Astrocyte (in vitro differentiated cells and primary cell): ENCODE data around the gene FZD7. TPM values are rescaled to one million over a fixed set of nuclear protein-coding genes. Genes with fewer than 3 reads are reported as not detected.

Experiments
- DNase-seq: peaks from one replicate; pipeline ENCODE4 v3.0.0-alpha.2; 2010; ENCODE audit warnings: low read depth
- FAIRE-seq: peaks from 2 replicates; lab custom pipeline; 2011; peaks lifted over from hg19 to GRCh38; lab: Jason Lieb, UNC
- H2AFZ ChIP-seq: 2 replicates; pipeline ENCODE4 v1.6.0; 2012; ENCODE audit warnings: low read depth, low read length, inconsistent platforms
- H3K27ac ChIP-seq: 2 replicates; pipeline ENCODE4 v1.5.1; 2011; ENCODE audit warnings: low read depth, low read length, inconsistent platforms
- H3K27me3 ChIP-seq: 2 replicates; pipeline ENCODE4 v1.6.0; 2011; ENCODE audit warnings: low read length, inconsistent platforms; ENCODE audit not compliant: insufficient read depth
- H3K36me3 ChIP-seq: 2 replicates; pipeline ENCODE4 v1.5.1; 2011; ENCODE audit warnings: low read length, inconsistent platforms; ENCODE audit not compliant: insufficient read depth
- H3K4me1 ChIP-seq: 2 replicates; pipeline ENCODE4 v1.5.1; 2011; ENCODE audit warnings: low read length, inconsistent platforms; ENCODE audit not compliant: insufficient read depth
- H3K4me2 ChIP-seq: 2 replicates; pipeline ENCODE4 v1.6.0; 2012; ENCODE audit warnings: low read length, inconsistent platforms
- H3K4me3 ChIP-seq: 2 replicates; pipeline ENCODE4 v1.5.1; 2011; ENCODE audit warnings: low read depth, mild to moderate bottlenecking, low read length, inconsistent platforms; ENCODE audit not compliant: insufficient read depth
- H3K79me2 ChIP-seq: 2 replicates; pipeline ENCODE4 v1.6.0; 2012; ENCODE audit warnings: mild to moderate bottlenecking, low read length, inconsistent platforms; ENCODE audit not compliant: insufficient read depth
- H3K9ac ChIP-seq: 2 replicates; pipeline ENCODE4 v1.6.0; 2012; ENCODE audit warnings: mild to moderate bottlenecking, low read length, inconsistent platforms
- H3K9me3 ChIP-seq: 2 replicates; pipeline ENCODE4 v1.5.1; 2012; ENCODE audit warnings: low read depth, mild to moderate bottlenecking, low read length, inconsistent platforms; ENCODE audit not compliant: insufficient read depth
- H4K20me1 ChIP-seq: 2 replicates; pipeline ENCODE4 v1.6.0; 2012; ENCODE audit warnings: low read length, inconsistent platforms; ENCODE audit not compliant: insufficient read depth
- H3K27ac Mint-ChIP-seq: one replicate; pipeline ENCODE4 v1.8.0; 2021; ENCODE audit warnings: mild to moderate bottlenecking, mixed read lengths; ENCODE audit not compliant: unreplicated experiment
- H3K27me3 Mint-ChIP-seq: one replicate; pipeline ENCODE4 v1.8.0; 2021; ENCODE audit warnings: low read depth, mixed read lengths; ENCODE audit not compliant: unreplicated experiment
- H3K36me3 Mint-ChIP-seq: one replicate; pipeline ENCODE4 v1.8.0; 2021; ENCODE audit warnings: low read depth, mixed read lengths; ENCODE audit not compliant: unreplicated experiment
- H3K4me1 Mint-ChIP-seq: one replicate; pipeline ENCODE4 v1.8.0; 2021; ENCODE audit warnings: low read depth, mixed read lengths; ENCODE audit not compliant: unreplicated experiment
- H3K4me3 Mint-ChIP-seq: one replicate; pipeline ENCODE4 v1.8.0; 2021; ENCODE audit warnings: mild to moderate bottlenecking, moderate library complexity, mixed read lengths; ENCODE audit not compliant: unreplicated experiment
- H3K9me3 Mint-ChIP-seq: one replicate; pipeline ENCODE4 v1.8.0; 2021; ENCODE audit warnings: mild to moderate bottlenecking, mixed read lengths; ENCODE audit not compliant: unreplicated experiment
- CTCF ChIP-seq: IDR thresholded peaks from 2 replicates; pipeline ENCODE4 v1.5.1; 2011; ENCODE audit warnings: low read depth, mild to moderate bottlenecking, inconsistent platforms, low read length, moderate library complexity; ENCODE audit not compliant: insufficient read depth
- EZH2 ChIP-seq: IDR thresholded peaks from 2 replicates; pipeline ENCODE4 v1.6.1; 2012; ENCODE audit warnings: mild to moderate bottlenecking, low read length, inconsistent platforms; ENCODE audit not compliant: insufficient read depth
- total RNA-seq: library from RNA; stranded (reverse); gene quantifications from 2 replicates; pipeline ENCODE4 v1.2.1, GENCODE V29; 2021

The FZD7 gene
- total RNA-seq, 1 donor from 2014 or later: 61.5 TPM

GRCh38 chr2:202040079-202040844 lies 6.6 kb downstream of the FZD7 start:
- Histone ChIP-seq H4K20me1 (peaks cover 37% of the 10 kb centered on the region), H3K27me3 (no peaks in the 10 kb centered on the region), H3K4me3 (no peak overlapping the region), H3K79me2 (peaks cover 46% of the 10 kb centered on the region), H2AFZ (no peak overlapping the region), H3K4me2 (peak overlapping the region; percentile 86), H3K9me3 (no peaks in the 10 kb centered on the region), H3K4me1 (peaks cover 35% of the 10 kb centered on the region), H3K36me3 (no peaks in the 10 kb centered on the region), H3K9ac (no peak overlapping the region), H3K27ac (no peak overlapping the region)
- TF ChIP-seq CTCF: no peak
- TF ChIP-seq EZH2: no peak
- no peaks in the 10 kb centered on the region for H3K36me3 Mint-ChIP-seq
- H3K27me3 Mint-ChIP-seq: no peaks in the 10 kb centered on the region
- peak overlapping the region; percentile 36 for H3K4me3 Mint-ChIP-seq
- DNase-seq (no peak), FAIRE-seq (no peak)
- no peak overlapping the region for H3K27ac Mint-ChIP-seq
- peaks cover 32% of the 10 kb centered on the region for H3K4me1 Mint-ChIP-seq
- no peaks in the 10 kb centered on the region for H3K9me3 Mint-ChIP-seq

GRCh38 chr2:202042444-202042843 lies 8.8 kb downstream of the FZD7 start:
- H3K36me3 ChIP-seq: no peaks in the 10 kb centered on the region
- H3K9me3 ChIP-seq: no peaks in the 10 kb centered on the region
- Mint-ChIP-seq H3K4me3 (no peak overlapping the region), H3K4me1 (peaks cover 32% of the 10 kb centered on the region), H3K36me3 (no peaks in the 10 kb centered on the region), H3K27me3 (peaks cover 4% of the 10 kb centered on the region), H3K27ac (no peak overlapping the region), H3K9me3 (no peaks in the 10 kb centered on the region)
- H3K4me1 ChIP-seq: peaks cover 27% of the 10 kb centered on the region
- DNase-seq (no peak), FAIRE-seq (no peak)
- peaks cover 17% of the 10 kb centered on the region for H4K20me1 ChIP-seq
- no peak for TF ChIP-seq EZH2
- TF ChIP-seq CTCF: no peak
- H3K9ac ChIP-seq: no peak overlapping the region
- peak overlapping the region; percentile 1 for H3K4me2 ChIP-seq
- H2AFZ ChIP-seq: no peak overlapping the region
- peaks cover 25% of the 10 kb centered on the region for H3K79me2 ChIP-seq
- H3K4me3 ChIP-seq: no peak overlapping the region
- no peak overlapping the region for H3K27ac ChIP-seq
- H3K27me3 ChIP-seq: no peaks in the 10 kb centered on the region

GRCh38 chr2:202043475-202043874 lies 9.8 kb downstream of the FZD7 start:
- H3K27me3 Mint-ChIP-seq: peaks cover 7% of the 10 kb centered on the region

More at GRCh38 chr2:202043475-202043874, 9.8 kb downstream of the FZD7 start:
- DNase-seq (no peak), FAIRE-seq (peak; percentile 60)
- no peaks in the 10 kb centered on the region for H3K9me3 ChIP-seq
- H3K4me3 Mint-ChIP-seq: no peak overlapping the region
- H3K4me1 ChIP-seq: peaks cover 23% of the 10 kb centered on the region
- no peaks in the 10 kb centered on the region for H3K27me3 ChIP-seq
- H3K27ac ChIP-seq: no peak overlapping the region
- H3K4me1 Mint-ChIP-seq: peaks cover 30% of the 10 kb centered on the region
- H3K27ac Mint-ChIP-seq: no peak overlapping the region
- no peak overlapping the region for H2AFZ ChIP-seq
- peaks cover 14% of the 10 kb centered on the region for H3K79me2 ChIP-seq
- no peaks in the 10 kb centered on the region for H3K36me3 Mint-ChIP-seq
- H3K4me3 ChIP-seq: no peak overlapping the region
- H3K4me2 ChIP-seq: no peak overlapping the region
- TF ChIP-seq CTCF: no peak
- no peak for TF ChIP-seq EZH2
- no peaks in the 10 kb centered on the region for H3K36me3 ChIP-seq
- no peak overlapping the region for H3K9ac ChIP-seq
- H4K20me1 ChIP-seq: peaks cover 13% of the 10 kb centered on the region
- peaks cover 3% of the 10 kb centered on the region for H3K9me3 Mint-ChIP-seq
